DMS79 (cell line): ENCODE data around the gene GRAMD4.
"Not testable (repeated sequence)": the region's sequence is repeated elsewhere in the genome, so short reads cannot be mapped to it uniquely, and the experiment has no call there.

Experiments
- DNase-seq: peaks from one replicate; lab custom pipeline; 2025; lab: John Stamatoyannopoulos, UW

Gene GRAMD4

GRCh38 chr22:46619240-46619829, 851 bp upstream of the GRAMD4 start:
- DNase-seq, result no peak

- no peak for DNase-seq
These were observed 529 bp downstream of the GRAMD4 start for GRCh38 chr22:46620588-46621242.

- DNase-seq, result not testable (repeated sequence)
These were observed 1.2 kb downstream of the GRAMD4 start for GRCh38 chr22:46621243-46621930.

GRCh38 chr22:46622081-46622521, 1.9 kb downstream of the GRAMD4 start:
- peak; percentile 54 for DNase-seq

- no peak for DNase-seq
These were observed 5.1 kb downstream of the GRAMD4 start for GRCh38 chr22:46625113-46625842.

GRCh38 chr22:46625843-46626349, 5.7 kb downstream of the GRAMD4 start:
- DNase-seq, result no peak

- no peak for DNase-seq
These were observed 6.2 kb downstream of the GRAMD4 start for GRCh38 chr22:46626356-46626755.

- no peak for DNase-seq
These were observed 7.0 kb downstream of the GRAMD4 start for GRCh38 chr22:46626911-46627805.

- no peak for DNase-seq
These were observed 7.8 kb downstream of the GRAMD4 start for GRCh38 chr22:46627806-46628482.

- no peak for DNase-seq
These were observed 8.6 kb downstream of the GRAMD4 start for GRCh38 chr22:46628756-46629155.

GRCh38 chr22:46629291-46629690, 9.1 kb downstream of the GRAMD4 start:
- DNase-seq, result no peak

- DNase-seq, result no peak
These were observed 10.9 kb downstream of the GRAMD4 start for GRCh38 chr22:46631113-46631512.

GRCh38 chr22:46632646-46633249, 12.6 kb downstream of the GRAMD4 start:
- no peak for DNase-seq

- no peak for DNase-seq
These were observed 13.2 kb downstream of the GRAMD4 start for GRCh38 chr22:46633334-46633890.

GRCh38 chr22:46634011-46634699, 14.0 kb downstream of the GRAMD4 start:
- DNase-seq, result no peak

GRCh38 chr22:46634973-46635685, 14.9 kb downstream of the GRAMD4 start:
- not testable (repeated sequence) for DNase-seq

GRCh38 chr22:46635756-46636155, 15.6 kb downstream of the GRAMD4 start:
- no peak for DNase-seq

GRCh38 chr22:46636221-46637002, 16.2 kb downstream of the GRAMD4 start:
- no peak for DNase-seq
